ENCODE data around the gene CFAP221. TPM values are rescaled to one million over a fixed set of nuclear protein-coding genes. Genes with fewer than 3 reads are reported as not detected.

Gene CFAP221
- total RNA-seq, 2 experiments from 2014 or later, result not detected

GRCh38 chr2:119641562-119642258 is 97.5 kb downstream of the CFAP221 start:
- Histone ChIP-seq H3K4me1 (ENCODE audit: insufficient read depth, low read length, poor library complexity, severe bottlenecking) (peaks cover 4% of the 10 kb centered on the region), H3K4me3 (ENCODE audit: low read depth, low read length, poor library complexity, severe bottlenecking) (no peak overlapping the region), H3K9me3 (ENCODE audit: low read length) (no peaks in the 10 kb centered on the region), H2AFZ (ENCODE audit: low read length) (peak overlapping the region; percentile 49), H3K9me2 (ENCODE audit: insufficient read depth, low read length) (no peaks in the 10 kb centered on the region), H3K27ac (ENCODE audit: low read depth, low read length, poor library complexity, severe bottlenecking) (no peak overlapping the region), H3K36me3 (ENCODE audit: insufficient read depth, low read length) (no peaks in the 10 kb centered on the region), H3K79me2 (ENCODE audit: insufficient read depth, low read depth, low read length) (no peaks in the 10 kb centered on the region), H3K4me2 (ENCODE audit: low read length) (0 out of 2 replicates have a peak overlapping the region, but pooled peaks have one; percentile 6), H4K20me1 (ENCODE audit: insufficient read depth, low read length) (no peaks in the 10 kb centered on the region)
- TF ChIP-seq CTCF (conservative IDR thresholded peaks at IDR 0.05; ENCODE audit: low read length), result peak; percentile 96
- TF ChIP-seq EZH2phosphoT487 (IDR thresholded peaks at IDR 0.05; ENCODE audit: borderline replicate concordance, low read depth, low read length), result no peak
- ChIA-PET POLR2A (interaction anchor here (0.7 to 1.1 kb wide), 5 partner anchors 9 to 534 kb away, joined by 3 to 7 read pairs (median 5); no protein-coding TSS in a partner anchor), CTCF (ENCODE audit: unreplicated experiment) (interaction anchor here (1.0 kb wide), 1 partner anchor 19 kb away, joined by 3 read pairs; no protein-coding TSS in a partner anchor)
- intact Hi-C loops (cut with micrococcal nuclease; ENCODE audit: unreplicated experiment), result loop anchor here (1.0 to 5.0 kb wide), 5 partner anchors 19 to 533 kb away; no protein-coding TSS in a partner anchor
- no TSS peak for BruUV-seq (replicated peaks)
- DNase-seq (ENCODE audit: low spot score), result peak; percentile 81

- no TSS peak for BruUV-seq (replicated peaks)
- no peaks in the 10 kb centered on the region for H3K36me3 ChIP-seq (ENCODE audit: insufficient read depth, low read length)
- no peaks in the 10 kb centered on the region for H3K79me2 ChIP-seq (ENCODE audit: insufficient read depth, low read depth, low read length)
- no peaks in the 10 kb centered on the region for H3K9me3 ChIP-seq (ENCODE audit: low read length)
- H2AFZ ChIP-seq (ENCODE audit: low read length), result no peak overlapping the region
- H3K4me2 ChIP-seq (ENCODE audit: low read length), result no peak overlapping the region
- POLR2A ChIA-PET, result interaction anchor here (1.0 kb wide), 1 partner anchor 66 kb away, joined by 3 read pairs; no protein-coding TSS in a partner anchor
- DNase-seq (ENCODE audit: low spot score), result no peak
- no peaks in the 10 kb centered on the region for H4K20me1 ChIP-seq (ENCODE audit: insufficient read depth, low read length)
- H3K4me1 ChIP-seq (ENCODE audit: insufficient read depth, low read length, poor library complexity, severe bottlenecking), result peaks cover 18% of the 10 kb centered on the region
- no peak overlapping the region for H3K4me3 ChIP-seq (ENCODE audit: low read depth, low read length, poor library complexity, severe bottlenecking)
- no peak overlapping the region for H3K27ac ChIP-seq (ENCODE audit: low read depth, low read length, poor library complexity, severe bottlenecking)
- CTCF ChIA-PET (ENCODE audit: unreplicated experiment), result no interaction called here
- H3K9me2 ChIP-seq (ENCODE audit: insufficient read depth, low read length), result no peaks in the 10 kb centered on the region
- no peak for TF ChIP-seq EZH2phosphoT487 (IDR thresholded peaks at IDR 0.05; ENCODE audit: borderline replicate concordance, low read depth, low read length)
- no peak for TF ChIP-seq CTCF (conservative IDR thresholded peaks at IDR 0.05; ENCODE audit: low read length)
- intact Hi-C loops (cut with micrococcal nuclease; ENCODE audit: unreplicated experiment), result loop anchor here (5.0 kb wide), 3 partner anchors 53 to 332 kb away; no protein-coding TSS in a partner anchor
Measured at GRCh38 chr2:119644186-119644585, 99.9 kb downstream of the CFAP221 start.
